GM10266 (cell line): Measurements from ENCODE around the gene TMPRSS4.

ENCODE experiments used
- DNase-seq: peaks from one replicate; pipeline ENCODE4 v3.0.0; 2012; ENCODE audit errors: extremely low spot score
- TF ChIP-seq, protein P1 (sequence below): IDR thresholded peaks from 2 replicates; pipeline ENCODE4 v1.5.1; 2012; ENCODE audit warnings: mild to moderate bottlenecking, low read depth; ENCODE audit not compliant: control insufficient read depth, insufficient read depth; ENCODE audit errors: missing control alignments

TMPRSS4 gene

DNA sequence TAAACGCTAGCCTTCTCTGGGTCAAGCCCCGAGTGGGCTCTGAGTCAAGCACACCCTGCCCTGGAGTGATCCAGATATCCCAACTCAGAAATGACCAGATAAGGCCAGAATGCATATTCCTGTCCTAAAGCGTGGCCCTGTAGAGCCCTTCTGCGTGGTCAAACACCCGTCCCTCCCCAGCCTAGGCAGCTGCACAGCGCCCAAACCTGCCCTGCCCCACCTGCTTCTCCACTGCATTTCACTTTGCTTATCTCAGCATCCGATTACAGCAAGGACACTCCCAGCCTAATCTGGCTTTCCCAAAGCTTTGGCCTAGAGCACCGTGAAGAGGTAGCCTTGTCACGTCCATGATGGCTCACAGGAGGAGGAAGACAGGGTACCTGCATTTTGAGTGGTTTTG, 11.9 kb upstream of the TMPRSS4 start:
- TF ChIP-seq, protein P1, sequence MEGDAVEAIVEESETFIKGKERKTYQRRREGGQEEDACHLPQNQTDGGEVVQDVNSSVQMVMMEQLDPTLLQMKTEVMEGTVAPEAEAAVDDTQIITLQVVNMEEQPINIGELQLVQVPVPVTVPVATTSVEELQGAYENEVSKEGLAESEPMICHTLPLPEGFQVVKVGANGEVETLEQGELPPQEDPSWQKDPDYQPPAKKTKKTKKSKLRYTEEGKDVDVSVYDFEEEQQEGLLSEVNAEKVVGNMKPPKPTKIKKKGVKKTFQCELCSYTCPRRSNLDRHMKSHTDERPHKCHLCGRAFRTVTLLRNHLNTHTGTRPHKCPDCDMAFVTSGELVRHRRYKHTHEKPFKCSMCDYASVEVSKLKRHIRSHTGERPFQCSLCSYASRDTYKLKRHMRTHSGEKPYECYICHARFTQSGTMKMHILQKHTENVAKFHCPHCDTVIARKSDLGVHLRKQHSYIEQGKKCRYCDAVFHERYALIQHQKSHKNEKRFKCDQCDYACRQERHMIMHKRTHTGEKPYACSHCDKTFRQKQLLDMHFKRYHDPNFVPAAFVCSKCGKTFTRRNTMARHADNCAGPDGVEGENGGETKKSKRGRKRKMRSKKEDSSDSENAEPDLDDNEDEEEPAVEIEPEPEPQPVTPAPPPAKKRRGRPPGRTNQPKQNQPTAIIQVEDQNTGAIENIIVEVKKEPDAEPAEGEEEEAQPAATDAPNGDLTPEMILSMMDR, result no peak

DNA sequence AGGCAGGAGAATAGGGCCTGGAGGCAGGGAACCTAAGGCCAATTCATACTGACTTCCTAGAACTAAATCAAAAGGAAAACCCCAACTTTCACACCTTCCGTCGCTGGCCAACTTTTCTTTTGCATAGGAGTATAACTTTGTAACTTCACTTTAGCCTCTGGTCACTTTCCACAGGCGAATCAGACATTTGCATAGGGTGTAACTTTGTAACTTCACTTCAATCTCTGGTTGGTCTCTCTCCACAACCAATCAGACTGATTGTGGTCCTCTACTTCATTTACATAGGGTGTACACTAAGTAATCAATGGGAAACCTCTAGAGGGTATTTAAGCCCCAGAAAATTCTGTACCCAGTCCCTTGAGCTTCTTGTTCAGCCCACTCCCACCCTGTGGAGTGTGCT, 11.5 kb upstream of the TMPRSS4 start:
- DNase-seq, result no peak
- TF ChIP-seq, protein P1, result no peak

More for the DNA sequence above, 11.9 kb upstream of the TMPRSS4 start:
- DNase-seq, result no peak

DNA sequence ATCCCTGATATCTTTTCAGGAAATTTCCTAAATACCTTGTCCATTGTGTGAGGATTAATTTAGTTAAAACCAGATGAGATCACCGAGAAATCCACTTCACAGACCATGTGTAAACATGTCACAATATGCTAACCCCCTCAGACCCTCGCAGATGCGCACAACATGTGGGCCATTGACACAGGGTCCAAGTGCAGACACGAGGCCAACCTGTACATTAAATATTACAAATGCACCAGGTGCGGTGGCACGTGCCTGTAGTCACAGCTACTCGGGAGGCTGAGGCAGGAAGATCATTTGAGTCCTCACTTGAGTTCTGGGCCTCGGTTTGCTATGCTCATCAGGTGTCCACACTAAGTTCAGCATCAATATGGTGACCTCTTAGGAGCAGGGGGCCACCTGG, 9.9 kb upstream of the TMPRSS4 start:
- TF ChIP-seq, protein P1, result no peak
- DNase-seq, result no peak

DNA sequence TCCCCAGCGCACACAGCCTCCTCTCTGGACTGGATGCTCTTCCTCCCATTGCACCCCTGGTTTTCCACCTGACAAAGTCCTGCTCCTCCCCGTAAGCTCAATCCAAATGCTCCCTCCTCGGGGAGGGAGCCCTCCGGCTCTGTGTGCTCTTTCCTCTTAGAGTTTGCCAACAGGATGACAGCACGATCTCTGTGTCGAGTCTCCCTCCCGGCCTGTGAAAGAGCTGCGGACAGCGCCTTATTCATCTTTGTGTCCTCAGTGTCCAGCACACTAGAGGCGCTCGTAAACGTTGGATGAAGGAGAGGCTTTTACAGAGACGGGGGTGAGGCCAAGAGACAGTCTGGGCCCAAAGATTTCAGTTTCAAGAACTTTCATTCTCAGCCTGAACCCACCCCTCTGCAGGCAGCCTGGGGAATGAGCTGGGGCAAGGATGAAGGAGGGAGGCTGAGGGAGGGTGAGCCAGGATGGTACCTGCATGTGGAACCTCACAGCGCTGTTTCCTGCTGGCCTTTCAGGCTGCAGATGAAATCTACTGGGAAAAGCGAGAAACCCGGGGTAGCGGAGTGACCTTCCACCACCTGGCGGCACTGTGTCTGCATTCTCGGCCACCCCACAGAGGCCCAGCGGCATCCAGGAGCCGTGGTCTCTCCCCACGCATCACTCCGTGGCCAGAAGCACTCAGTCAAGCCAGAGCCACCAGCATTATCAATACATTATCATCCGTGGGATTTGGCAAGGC, 8.5 kb upstream of the TMPRSS4 start:
- TF ChIP-seq, protein P1, result no peak

DNA sequence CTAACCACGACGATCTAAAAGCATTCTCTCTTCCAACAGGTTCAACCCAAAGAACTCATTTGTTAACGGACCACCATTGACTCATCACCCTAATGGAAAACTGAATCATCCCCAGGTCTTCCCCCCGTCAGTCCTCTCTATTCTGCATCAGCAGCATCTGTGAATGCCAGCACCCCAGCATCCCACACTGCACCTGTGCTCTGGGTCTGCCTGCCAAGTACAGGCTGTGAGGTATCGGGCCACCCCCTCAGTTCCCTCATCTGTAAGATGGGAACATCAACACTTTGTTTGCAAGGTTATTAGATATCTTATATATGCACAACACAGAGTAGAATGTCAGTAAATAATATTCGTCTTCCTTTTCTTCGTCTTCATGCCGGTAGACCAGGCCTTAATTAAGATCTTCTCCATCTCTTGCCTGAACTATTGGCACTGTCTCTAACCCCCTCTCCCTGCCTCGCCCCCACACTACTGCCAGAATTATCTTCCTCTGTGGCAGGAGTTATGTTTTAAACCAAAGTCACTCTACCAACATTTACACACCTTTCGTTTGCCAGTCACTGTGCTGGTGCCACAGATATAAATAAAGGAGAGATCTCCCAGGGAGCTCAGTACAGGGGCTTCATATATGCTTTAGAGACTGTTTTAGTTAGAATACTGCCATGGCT, 7.8 kb upstream of the TMPRSS4 start:
- DNase-seq, result no peak

More for the DNA sequence above, 8.5 kb upstream of the TMPRSS4 start:
- DNase-seq, result no peak

DNA sequence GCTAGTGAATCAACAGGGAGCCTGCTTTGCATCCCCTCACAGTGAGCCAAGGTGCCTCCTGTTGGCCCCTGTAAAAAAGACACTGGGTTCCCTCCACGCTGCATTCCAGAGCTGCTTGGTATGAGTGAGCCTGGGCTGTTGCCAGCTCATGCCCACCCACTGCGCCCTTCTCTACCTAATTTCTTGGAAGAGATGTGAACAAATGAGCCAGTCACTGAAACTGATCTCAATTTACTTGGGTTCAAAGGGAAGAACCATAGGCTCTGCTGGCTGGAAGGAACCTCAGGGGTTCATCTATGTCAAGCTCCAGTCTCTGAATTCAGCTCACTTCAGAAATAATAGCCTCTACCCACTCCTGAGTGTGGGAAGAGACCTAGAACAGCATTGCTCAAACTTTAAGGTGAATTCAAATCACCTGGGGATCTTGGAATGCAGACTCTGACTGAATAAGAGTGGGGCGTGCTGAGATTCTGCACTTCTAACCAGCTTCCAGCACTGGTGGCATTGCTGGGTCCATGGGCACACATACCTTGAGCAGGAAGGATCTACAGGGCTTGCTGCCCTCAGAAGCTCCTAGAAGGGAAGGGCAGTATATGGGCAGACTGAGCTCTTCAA, 5.4 kb upstream of the TMPRSS4 start:
- TF ChIP-seq, protein P1, result no peak
- no peak for DNase-seq

More for the DNA sequence above, 7.8 kb upstream of the TMPRSS4 start:
- TF ChIP-seq, protein P1, result no peak
